Measurements from ENCODE around the gene PDZK1. TPM values are rescaled to one million over a fixed set of nuclear protein-coding genes. Genes with fewer than 3 reads are reported as not detected.

Gene PDZK1
- total RNA-seq, 4 donors from 2014 or later, result 0.20 TPM; not detected in 3

DNA sequence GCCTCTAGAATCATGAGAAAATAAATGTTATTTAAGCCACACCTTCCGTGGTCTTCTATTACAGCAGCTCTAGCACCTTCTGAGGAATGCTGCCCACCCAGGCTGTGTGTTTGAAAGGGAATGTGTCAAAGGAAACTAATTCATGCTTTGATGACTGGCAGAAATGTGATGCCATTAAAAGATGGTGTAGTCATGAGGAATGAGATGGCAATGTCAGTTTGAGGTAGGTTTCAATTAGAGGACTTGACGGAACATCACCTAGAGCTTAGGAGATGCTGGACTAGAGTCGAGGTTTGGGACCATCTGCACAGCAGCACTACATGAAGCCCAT, 10.6 kb downstream of the PDZK1 start:
- DNase-seq (ENCODE audit: low spot score in 2 of 2), result no peak
- Histone ChIP-seq H3K9me3 (no peaks in the 10 kb centered on the region), H3K4me3 (no peak overlapping the region), H3K36me3 (no peaks in the 10 kb centered on the region), H3K4me1 (no peaks in the 10 kb centered on the region), H3K27ac (no peak overlapping the region), H3K27me3 (no peaks in the 10 kb centered on the region)
- TF ChIP-seq, protein P1, sequence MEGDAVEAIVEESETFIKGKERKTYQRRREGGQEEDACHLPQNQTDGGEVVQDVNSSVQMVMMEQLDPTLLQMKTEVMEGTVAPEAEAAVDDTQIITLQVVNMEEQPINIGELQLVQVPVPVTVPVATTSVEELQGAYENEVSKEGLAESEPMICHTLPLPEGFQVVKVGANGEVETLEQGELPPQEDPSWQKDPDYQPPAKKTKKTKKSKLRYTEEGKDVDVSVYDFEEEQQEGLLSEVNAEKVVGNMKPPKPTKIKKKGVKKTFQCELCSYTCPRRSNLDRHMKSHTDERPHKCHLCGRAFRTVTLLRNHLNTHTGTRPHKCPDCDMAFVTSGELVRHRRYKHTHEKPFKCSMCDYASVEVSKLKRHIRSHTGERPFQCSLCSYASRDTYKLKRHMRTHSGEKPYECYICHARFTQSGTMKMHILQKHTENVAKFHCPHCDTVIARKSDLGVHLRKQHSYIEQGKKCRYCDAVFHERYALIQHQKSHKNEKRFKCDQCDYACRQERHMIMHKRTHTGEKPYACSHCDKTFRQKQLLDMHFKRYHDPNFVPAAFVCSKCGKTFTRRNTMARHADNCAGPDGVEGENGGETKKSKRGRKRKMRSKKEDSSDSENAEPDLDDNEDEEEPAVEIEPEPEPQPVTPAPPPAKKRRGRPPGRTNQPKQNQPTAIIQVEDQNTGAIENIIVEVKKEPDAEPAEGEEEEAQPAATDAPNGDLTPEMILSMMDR (IDR thresholded peaks at IDR 0.05), result no peak
- TF ChIP-seq EP300 (IDR thresholded peaks at IDR 0.05) (no peak), POLR2A (IDR thresholded peaks at IDR 0.05) (no peak)
- 88 to 94% methylated on average over 3 of the region's 3 CpGs for WGBS, 2 donors

DNA sequence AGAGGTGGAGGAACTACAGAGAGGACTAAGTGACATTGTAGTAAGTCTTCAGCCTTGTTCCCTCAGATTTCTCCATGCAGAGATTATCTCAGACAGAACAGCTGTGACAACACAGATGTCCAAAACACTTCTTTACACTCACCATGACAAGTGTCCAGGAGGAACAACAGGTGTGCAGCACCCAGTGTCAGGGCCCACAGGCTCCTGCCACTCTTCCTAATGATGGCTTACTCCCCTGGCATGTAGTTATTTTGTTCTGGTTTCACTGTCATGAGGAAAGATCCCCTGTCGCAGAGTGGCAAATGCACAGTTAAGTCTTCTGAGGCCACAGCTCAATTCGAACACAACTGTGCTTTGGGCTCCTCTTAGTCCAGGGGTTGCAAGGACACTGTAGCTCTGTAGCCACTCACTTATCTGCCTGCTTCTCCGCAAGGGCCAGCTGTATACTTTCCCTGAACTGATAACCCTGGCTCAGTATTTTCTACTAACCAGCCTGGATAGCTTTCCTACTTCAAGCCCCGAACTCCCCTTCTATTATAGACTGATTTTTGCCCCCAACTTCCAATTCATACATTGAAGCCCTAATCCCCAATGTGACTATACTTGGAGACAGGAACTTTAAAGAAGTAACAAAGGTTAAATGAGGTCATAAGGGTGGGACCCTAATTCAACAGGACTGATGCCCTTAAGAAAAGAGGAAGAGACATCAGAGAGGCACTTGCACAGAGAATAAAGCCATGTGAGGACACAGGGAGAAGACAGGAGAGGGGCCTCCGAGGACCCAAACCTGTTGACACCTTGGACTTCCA, 11.1 kb downstream of the PDZK1 start:
- no peaks in the 10 kb centered on the region for H3K36me3 ChIP-seq
- H3K4me3 ChIP-seq, result no peak overlapping the region
- DNase-seq (ENCODE audit: low spot score in 2 of 2), result no peak
- H3K27me3 ChIP-seq, result no peaks in the 10 kb centered on the region
- H3K27ac ChIP-seq, result no peak overlapping the region
- TF ChIP-seq EP300 (IDR thresholded peaks at IDR 0.05), result no peak
- no peaks in the 10 kb centered on the region for H3K4me1 ChIP-seq
- 81 to 82% methylated on average over 5 of the region's 5 CpGs for WGBS, 2 donors
- no peaks in the 10 kb centered on the region for H3K9me3 ChIP-seq

DNA sequence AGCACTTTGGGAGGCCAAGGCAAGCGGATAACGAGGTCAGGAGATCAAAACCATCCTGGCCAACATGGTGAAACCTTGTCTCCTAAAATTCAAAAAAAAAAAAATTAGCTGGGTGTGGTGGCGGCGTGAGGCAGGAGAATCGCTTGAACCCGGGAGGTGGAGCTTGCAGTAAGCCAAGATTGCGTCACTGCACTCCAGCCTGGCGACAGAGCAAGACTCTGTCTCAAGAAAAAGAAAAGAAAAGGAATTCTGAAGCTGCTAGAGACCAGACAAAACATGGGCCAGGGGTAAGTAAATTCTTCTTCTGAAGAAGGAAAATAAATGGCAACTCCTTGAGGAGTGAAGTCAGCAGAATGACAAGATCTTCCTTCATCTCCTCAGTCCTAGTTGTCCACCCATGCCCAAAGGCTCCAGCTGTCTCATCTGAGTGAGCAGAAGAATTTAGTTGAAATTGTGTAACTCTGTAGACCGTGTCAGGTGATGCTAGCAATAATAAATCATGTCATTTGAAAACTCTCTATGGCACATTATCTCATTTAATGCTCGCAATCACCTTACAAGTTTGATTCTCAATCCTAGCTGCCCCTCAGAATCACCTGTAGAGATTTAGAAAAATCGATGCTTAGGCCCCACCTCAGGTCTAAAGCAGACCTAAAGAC, 14.3 kb downstream of the PDZK1 start:
- TF ChIP-seq POLR2A (IDR thresholded peaks at IDR 0.05), result no peak
- TF ChIP-seq, protein P1 (IDR thresholded peaks at IDR 0.05), result no peak
- TF ChIP-seq EP300 (IDR thresholded peaks at IDR 0.05), result no peak
- no peak overlapping the region for H3K27ac ChIP-seq
- DNase-seq (ENCODE audit: low spot score in 2 of 2), result no peak
- no peak overlapping the region for H3K4me3 ChIP-seq
- 87 to 90% methylated on average over 11 of the region's 11 CpGs for WGBS, 2 donors
- no peaks in the 10 kb centered on the region for H3K9me3 ChIP-seq
- H3K27me3 ChIP-seq, result no peaks in the 10 kb centered on the region
- no peaks in the 10 kb centered on the region for H3K36me3 ChIP-seq
- no peaks in the 10 kb centered on the region for H3K4me1 ChIP-seq

DNA sequence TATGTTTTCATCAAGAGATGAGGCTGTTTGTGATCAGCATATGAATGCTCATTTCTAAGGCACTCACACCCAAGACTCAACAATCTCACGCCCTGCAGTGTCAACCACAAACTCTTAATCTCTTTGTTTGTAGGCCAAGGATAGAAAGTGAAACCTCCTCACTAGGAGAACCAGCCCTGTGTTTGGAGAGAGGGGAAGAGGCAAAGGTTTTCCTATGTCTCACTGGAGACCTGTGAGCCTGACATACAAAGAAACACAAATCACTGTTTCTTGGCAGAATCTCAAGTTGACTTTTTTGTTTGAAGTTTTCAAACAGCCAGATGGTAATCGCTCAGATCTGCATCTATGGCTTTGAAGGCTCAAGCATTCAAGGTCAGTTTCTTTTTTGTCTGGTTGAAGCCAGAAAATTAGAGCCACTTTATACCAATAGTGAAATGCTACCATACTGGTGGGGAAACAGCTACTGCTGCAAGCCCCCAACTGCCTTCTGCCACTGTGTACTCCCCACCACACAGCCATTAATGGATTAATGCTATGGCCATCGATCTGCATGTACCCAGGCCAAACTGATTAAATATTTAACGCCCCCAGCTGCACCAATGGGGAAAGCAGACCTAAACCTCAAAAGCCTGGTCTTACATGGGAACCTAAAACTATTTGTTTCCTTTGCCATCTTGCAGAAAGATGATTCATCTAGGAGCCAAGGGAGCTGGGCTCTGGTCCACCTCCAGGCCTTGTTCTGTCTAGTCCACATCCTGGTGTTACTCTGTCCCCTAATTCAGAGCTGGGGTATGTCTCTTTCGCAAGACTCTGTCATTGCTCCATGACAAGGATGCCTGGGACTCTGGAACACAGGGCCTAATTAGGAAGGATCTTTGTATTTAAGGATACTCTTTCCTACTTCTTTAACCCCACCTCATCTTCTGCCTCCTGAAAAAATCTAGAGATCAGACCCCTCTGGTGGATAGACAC, 16.3 kb downstream of the PDZK1 start:
- WGBS, 2 donors, result 67% methylated on average over 5 of the region's 5 CpGs
- no peak overlapping the region for H3K4me3 ChIP-seq
- no peak for DNase-seq (ENCODE audit: low spot score in 2 of 2)
- no peaks in the 10 kb centered on the region for H3K4me1 ChIP-seq
- TF ChIP-seq, protein P1 (IDR thresholded peaks at IDR 0.05), result no peak
- TF ChIP-seq POLR2A (IDR thresholded peaks at IDR 0.05) (no peak), EP300 (IDR thresholded peaks at IDR 0.05) (no peak)
- H3K27me3 ChIP-seq, result no peaks in the 10 kb centered on the region
- no peaks in the 10 kb centered on the region for H3K36me3 ChIP-seq
- H3K9me3 ChIP-seq, result no peaks in the 10 kb centered on the region
- H3K27ac ChIP-seq, result no peak overlapping the region

DNA sequence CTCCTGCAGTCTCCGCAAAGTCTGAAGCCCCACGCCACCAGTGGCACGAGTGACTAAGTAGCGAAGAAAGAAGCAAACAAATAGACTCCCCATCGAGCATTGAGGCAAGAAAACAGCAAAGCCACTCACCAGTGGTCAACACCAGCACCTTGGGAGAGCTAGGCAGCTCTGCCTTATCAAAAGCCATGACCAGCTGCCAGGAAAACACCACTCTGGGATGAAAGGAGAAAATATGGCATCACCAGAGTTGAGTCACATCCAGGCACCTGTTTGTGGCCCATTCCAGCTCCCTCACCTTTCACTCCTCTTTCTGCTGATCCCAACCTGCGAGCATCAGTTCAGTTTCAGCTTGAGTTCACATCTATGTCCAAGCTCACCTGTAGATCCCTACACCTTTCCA, 17.2 kb downstream of the PDZK1 start:
- Histone ChIP-seq H3K9me3 (no peaks in the 10 kb centered on the region), H3K27me3 (no peaks in the 10 kb centered on the region), H3K4me1 (no peaks in the 10 kb centered on the region), H3K36me3 (no peaks in the 10 kb centered on the region), H3K4me3 (no peak overlapping the region), H3K27ac (no peak overlapping the region)
- TF ChIP-seq EP300 (IDR thresholded peaks at IDR 0.05), result no peak
- TF ChIP-seq, protein P1 (IDR thresholded peaks at IDR 0.05), result no peak
- TF ChIP-seq POLR2A (IDR thresholded peaks at IDR 0.05), result no peak
- no peak for DNase-seq (ENCODE audit: low spot score in 2 of 2)
- 96 to 98% methylated on average over 6 of the region's 6 CpGs for WGBS, 2 donors
